GM12878 (cell line): Measurements from ENCODE around the gene RETREG3. TPM values are rescaled to one million over a fixed set of nuclear protein-coding genes. Genes with fewer than 3 reads are reported as not detected.

Source experiments
- ASH2L ChIP-seq: fragments of 300-600, 200-600 bp; sonication (generic); IDR thresholded peaks from 2 replicates; pipeline ENCODE4 v1.6.1; 2017; ENCODE audit warnings: low read depth, mild to moderate bottlenecking, borderline replicate concordance
- EED ChIP-seq: sonication (generic); IDR thresholded peaks from 2 replicates; pipeline ENCODE4 v1.6.1; 2016; ENCODE audit warnings: antibody characterized with exemption, low read depth
- HDAC6 ChIP-seq: fragments of 200-600 bp; sonication (generic); IDR thresholded peaks from one replicate; pipeline ENCODE4 v1.8.0; 2017; ENCODE audit warnings: antibody characterized with exemption; ENCODE audit not compliant: unreplicated experiment
- MEF2A ChIP-seq: IDR thresholded peaks from 2 replicates; pipeline ENCODE4 v1.6.1; 2011; ENCODE audit warnings: low read depth, mild to moderate bottlenecking, low read length, moderate library complexity; ENCODE audit not compliant: insufficient read depth
- NBN ChIP-seq: fragments of 450-650 bp; IDR thresholded peaks from 2 replicates; pipeline ENCODE4 v1.6.1; 2016
- NFIC ChIP-seq: IDR thresholded peaks from 2 replicates; pipeline ENCODE4 v1.6.1; 2012; ENCODE audit warnings: low read depth, mild to moderate bottlenecking, inconsistent platforms, low read length, moderate library complexity
- NFYB ChIP-seq: IDR thresholded peaks from 2 replicates; pipeline ENCODE4 v1.6.1; 2011; ENCODE audit warnings: low read depth, mild to moderate bottlenecking, low read length, improper control_type of control experiment, moderate library complexity; ENCODE audit not compliant: insufficient read depth
- PAX5 ChIP-seq: IDR thresholded peaks from 2 replicates; pipeline ENCODE4 v1.6.1; 2011; ENCODE audit warnings: low read depth, low read length, borderline replicate concordance
- RBBP5 ChIP-seq: fragments of 200-600 bp; sonication (generic); conservative IDR thresholded peaks from 2 replicates; pipeline ENCODE4 v1.6.1; 2016
- SIN3A ChIP-seq: IDR thresholded peaks from 2 replicates; pipeline ENCODE4 v1.6.1; 2012; ENCODE audit warnings: low read depth, low read length, improper control_type of control experiment
- SMARCA5 ChIP-seq: fragments of 450-650 bp; IDR thresholded peaks from 2 replicates; pipeline ENCODE4 v1.6.1; 2017; ENCODE audit warnings: mild to moderate bottlenecking
- SUZ12 ChIP-seq: fragments of 200-600 bp; sonication (generic); IDR thresholded peaks from one replicate; pipeline ENCODE4 v1.6.1; 2018; ENCODE audit warnings: antibody characterized with exemption, mild to moderate bottlenecking; ENCODE audit not compliant: unreplicated experiment
- TCF3 ChIP-seq: IDR thresholded peaks from 2 replicates; pipeline ENCODE4 v1.6.1; 2012; ENCODE audit warnings: low read depth, mild to moderate bottlenecking, low read length, borderline replicate concordance; ENCODE audit not compliant: insufficient read depth
- ZNF622 ChIP-seq: fragments of 450-650 bp; IDR thresholded peaks from 2 replicates; pipeline ENCODE4 v1.6.1; 2017; ENCODE audit warnings: mild to moderate bottlenecking, inconsistent platforms
- ZSCAN29 ChIP-seq: fragments of 450-650 bp; IDR thresholded peaks from 2 replicates; pipeline ENCODE4 v1.6.1; 2017; ENCODE audit warnings: mild to moderate bottlenecking, moderate library complexity
- polyA plus RNA-seq, 11 experiments: library from polyadenylated mRNA; depleted of rRNA in 4 of 11; unstranded in 6 of 11; stranded (reverse) in 5 of 11; fragments of >200 nt; fragmentation: Nextera tagmentation in 4 of 11; fragmentation: Illumina TruSeq in 1 of 11; extraction: Ambion mirVana in 4 of 11; extraction: Trizol in 1 of 11; gene quantifications; 1 replicate in 1 of 11; 2 replicates in 10 of 11; pipeline versions ENCODE4 v1.2.1 to v1.2.3, GENCODE V29; 2011 to 2016; ENCODE audit warnings: inconsistent platforms in 2 of 11, missing spikeins in 2 of 11, low read depth in 1 of 11
- total RNA-seq, 4 experiments: library from RNA; depleted of rRNA in 3 of 4; stranded (reverse); fragments of >200 nt in 3 of 4; fragmentation: Illumina TruSeq in 1 of 4; extraction: Trizol in 1 of 4; gene quantifications; 2 replicates each; pipeline versions ENCODE4 v1.2.1 to v1.2.3, GENCODE V29; 2013 to 2021
- TF ChIP-seq, protein P1 (sequence below): fragments of 450-650 bp; conservative IDR thresholded peaks from 2 replicates; pipeline ENCODE4 v1.6.1; 2017; ENCODE audit warnings: mild to moderate bottlenecking, moderate library complexity
- TF ChIP-seq, protein P2 (sequence below): fragments of 450-650 bp; IDR thresholded peaks from 2 replicates; pipeline ENCODE4 v1.6.1; 2014; ENCODE audit warnings: mild to moderate bottlenecking
- TF ChIP-seq, protein P3 (sequence below): IDR thresholded peaks from 2 replicates; pipeline ENCODE4 v1.6.1; 2012; ENCODE audit warnings: improper control_type of control experiment, low read depth, low read length; ENCODE audit not compliant: insufficient replicate concordance
- TF ChIP-seq, protein P4 (sequence below): IDR thresholded peaks from 2 replicates; pipeline ENCODE4 v1.6.1; 2012; ENCODE audit warnings: mild to moderate bottlenecking, low read depth, low read length

Gene RETREG3
- total and polyA plus RNA-seq, 10 of the 15 experiments (the other 5 are each of a cell fraction or from before 2014, with no cell fraction given), result 7.0 to 50.6 (median 27.3) TPM

DNA sequence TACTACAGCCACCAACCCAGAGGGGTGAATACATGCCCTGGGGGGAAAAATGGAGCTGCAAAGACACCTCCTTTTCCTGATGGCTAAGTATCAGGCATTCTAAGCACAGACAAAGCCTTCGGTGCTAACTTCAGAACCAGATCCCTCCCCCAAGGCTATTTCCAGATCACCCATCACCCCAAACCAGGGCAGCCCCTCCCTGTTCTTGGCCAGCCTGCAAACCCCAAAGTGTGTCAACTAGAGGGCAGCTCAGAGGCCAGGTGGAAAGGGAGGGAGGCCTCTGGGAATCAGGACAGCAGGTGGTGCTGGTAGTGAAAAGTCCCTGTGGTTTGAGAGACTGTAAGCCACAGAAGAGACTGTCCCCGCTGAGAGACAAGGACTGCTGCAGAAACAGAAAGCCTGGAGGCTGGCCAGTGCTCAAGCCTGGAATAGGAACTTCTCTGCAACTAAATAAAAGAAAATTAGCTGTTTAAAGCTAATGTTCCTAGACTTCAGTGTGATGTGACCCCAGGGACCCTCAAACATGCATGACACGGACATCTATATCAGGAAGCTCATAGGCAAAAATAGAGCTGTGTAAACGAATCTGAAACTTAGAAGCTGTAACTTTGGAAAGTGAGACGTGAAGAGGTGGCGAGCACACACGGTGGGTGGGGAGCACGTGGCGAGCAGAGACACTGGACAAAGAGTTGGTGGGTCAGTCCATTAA is 9.4 kb upstream of the RETREG3 start (continued):
- TF ChIP-seq, protein P1, sequence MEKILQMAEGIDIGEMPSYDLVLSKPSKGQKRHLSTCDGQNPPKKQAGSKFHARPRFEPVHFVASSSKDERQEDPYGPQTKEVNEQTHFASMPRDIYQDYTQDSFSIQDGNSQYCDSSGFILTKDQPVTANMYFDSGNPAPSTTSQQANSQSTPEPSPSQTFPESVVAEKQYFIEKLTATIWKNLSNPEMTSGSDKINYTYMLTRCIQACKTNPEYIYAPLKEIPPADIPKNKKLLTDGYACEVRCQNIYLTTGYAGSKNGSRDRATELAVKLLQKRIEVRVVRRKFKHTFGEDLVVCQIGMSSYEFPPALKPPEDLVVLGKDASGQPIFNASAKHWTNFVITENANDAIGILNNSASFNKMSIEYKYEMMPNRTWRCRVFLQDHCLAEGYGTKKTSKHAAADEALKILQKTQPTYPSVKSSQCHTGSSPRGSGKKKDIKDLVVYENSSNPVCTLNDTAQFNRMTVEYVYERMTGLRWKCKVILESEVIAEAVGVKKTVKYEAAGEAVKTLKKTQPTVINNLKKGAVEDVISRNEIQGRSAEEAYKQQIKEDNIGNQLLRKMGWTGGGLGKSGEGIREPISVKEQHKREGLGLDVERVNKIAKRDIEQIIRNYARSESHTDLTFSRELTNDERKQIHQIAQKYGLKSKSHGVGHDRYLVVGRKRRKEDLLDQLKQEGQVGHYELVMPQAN, result peak; percentile 45; the same call in 1 of the 2 replicates
- peak; percentile 96 for TF ChIP-seq NFIC
- TF ChIP-seq NBN, result peak; percentile 93
- TF ChIP-seq, protein P2, sequence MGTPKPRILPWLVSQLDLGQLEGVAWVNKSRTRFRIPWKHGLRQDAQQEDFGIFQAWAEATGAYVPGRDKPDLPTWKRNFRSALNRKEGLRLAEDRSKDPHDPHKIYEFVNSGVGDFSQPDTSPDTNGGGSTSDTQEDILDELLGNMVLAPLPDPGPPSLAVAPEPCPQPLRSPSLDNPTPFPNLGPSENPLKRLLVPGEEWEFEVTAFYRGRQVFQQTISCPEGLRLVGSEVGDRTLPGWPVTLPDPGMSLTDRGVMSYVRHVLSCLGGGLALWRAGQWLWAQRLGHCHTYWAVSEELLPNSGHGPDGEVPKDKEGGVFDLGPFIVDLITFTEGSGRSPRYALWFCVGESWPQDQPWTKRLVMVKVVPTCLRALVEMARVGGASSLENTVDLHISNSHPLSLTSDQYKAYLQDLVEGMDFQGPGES, result no peak
- no peak for TF ChIP-seq ZSCAN29
- TF ChIP-seq, protein P3, sequence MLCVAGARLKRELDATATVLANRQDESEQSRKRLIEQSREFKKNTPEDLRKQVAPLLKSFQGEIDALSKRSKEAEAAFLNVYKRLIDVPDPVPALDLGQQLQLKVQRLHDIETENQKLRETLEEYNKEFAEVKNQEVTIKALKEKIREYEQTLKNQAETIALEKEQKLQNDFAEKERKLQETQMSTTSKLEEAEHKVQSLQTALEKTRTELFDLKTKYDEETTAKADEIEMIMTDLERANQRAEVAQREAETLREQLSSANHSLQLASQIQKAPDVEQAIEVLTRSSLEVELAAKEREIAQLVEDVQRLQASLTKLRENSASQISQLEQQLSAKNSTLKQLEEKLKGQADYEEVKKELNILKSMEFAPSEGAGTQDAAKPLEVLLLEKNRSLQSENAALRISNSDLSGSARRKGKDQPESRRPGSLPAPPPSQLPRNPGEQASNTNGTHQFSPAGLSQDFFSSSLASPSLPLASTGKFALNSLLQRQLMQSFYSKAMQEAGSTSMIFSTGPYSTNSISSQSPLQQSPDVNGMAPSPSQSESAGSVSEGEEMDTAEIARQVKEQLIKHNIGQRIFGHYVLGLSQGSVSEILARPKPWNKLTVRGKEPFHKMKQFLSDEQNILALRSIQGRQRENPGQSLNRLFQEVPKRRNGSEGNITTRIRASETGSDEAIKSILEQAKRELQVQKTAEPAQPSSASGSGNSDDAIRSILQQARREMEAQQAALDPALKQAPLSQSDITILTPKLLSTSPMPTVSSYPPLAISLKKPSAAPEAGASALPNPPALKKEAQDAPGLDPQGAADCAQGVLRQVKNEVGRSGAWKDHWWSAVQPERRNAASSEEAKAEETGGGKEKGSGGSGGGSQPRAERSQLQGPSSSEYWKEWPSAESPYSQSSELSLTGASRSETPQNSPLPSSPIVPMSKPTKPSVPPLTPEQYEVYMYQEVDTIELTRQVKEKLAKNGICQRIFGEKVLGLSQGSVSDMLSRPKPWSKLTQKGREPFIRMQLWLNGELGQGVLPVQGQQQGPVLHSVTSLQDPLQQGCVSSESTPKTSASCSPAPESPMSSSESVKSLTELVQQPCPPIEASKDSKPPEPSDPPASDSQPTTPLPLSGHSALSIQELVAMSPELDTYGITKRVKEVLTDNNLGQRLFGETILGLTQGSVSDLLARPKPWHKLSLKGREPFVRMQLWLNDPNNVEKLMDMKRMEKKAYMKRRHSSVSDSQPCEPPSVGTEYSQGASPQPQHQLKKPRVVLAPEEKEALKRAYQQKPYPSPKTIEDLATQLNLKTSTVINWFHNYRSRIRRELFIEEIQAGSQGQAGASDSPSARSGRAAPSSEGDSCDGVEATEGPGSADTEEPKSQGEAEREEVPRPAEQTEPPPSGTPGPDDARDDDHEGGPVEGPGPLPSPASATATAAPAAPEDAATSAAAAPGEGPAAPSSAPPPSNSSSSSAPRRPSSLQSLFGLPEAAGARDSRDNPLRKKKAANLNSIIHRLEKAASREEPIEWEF, result no peak
- no peak for TF ChIP-seq SMARCA5
- TF ChIP-seq RBBP5, result no peak
- peak; percentile 70; the same call in 1 of the 2 replicates for TF ChIP-seq PAX5
- peak; percentile 96 for TF ChIP-seq TCF3
- peak; percentile 88 for TF ChIP-seq MEF2A
- TF ChIP-seq SUZ12, result no peak
- TF ChIP-seq ASH2L, result peak; percentile 92; the same call in 1 of the 2 replicates
- TF ChIP-seq NFYB, result no peak
- no peak for TF ChIP-seq HDAC6
- TF ChIP-seq ZNF622, result no peak
- TF ChIP-seq, protein P4, sequence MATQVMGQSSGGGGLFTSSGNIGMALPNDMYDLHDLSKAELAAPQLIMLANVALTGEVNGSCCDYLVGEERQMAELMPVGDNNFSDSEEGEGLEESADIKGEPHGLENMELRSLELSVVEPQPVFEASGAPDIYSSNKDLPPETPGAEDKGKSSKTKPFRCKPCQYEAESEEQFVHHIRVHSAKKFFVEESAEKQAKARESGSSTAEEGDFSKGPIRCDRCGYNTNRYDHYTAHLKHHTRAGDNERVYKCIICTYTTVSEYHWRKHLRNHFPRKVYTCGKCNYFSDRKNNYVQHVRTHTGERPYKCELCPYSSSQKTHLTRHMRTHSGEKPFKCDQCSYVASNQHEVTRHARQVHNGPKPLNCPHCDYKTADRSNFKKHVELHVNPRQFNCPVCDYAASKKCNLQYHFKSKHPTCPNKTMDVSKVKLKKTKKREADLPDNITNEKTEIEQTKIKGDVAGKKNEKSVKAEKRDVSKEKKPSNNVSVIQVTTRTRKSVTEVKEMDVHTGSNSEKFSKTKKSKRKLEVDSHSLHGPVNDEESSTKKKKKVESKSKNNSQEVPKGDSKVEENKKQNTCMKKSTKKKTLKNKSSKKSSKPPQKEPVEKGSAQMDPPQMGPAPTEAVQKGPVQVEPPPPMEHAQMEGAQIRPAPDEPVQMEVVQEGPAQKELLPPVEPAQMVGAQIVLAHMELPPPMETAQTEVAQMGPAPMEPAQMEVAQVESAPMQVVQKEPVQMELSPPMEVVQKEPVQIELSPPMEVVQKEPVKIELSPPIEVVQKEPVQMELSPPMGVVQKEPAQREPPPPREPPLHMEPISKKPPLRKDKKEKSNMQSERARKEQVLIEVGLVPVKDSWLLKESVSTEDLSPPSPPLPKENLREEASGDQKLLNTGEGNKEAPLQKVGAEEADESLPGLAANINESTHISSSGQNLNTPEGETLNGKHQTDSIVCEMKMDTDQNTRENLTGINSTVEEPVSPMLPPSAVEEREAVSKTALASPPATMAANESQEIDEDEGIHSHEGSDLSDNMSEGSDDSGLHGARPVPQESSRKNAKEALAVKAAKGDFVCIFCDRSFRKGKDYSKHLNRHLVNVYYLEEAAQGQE, result no peak
- TF ChIP-seq EED, result peak; percentile 98
- 0 out of 2 replicates have a peak, but pooled peaks have one; percentile 73 for TF ChIP-seq SIN3A
